ENCODE data around the gene ATAT1.
"Not testable (repeated sequence)": the region's sequence is repeated elsewhere in the genome, so short reads cannot be mapped to it uniquely, and the experiment has no call there.

GRCh38 chr6:30597315-30598144 lies 29.1 kb upstream of the ATAT1 start:
- TF ChIP-seq CTCF (IDR thresholded peaks at IDR 0.05) (peak; percentile 68 to 81 (median 79)), POLR2AphosphoS5 (IDR thresholded peaks at IDR 0.05) (peak; percentile 13)
- not testable (repeated sequence) for TF ChIP-seq POLR2A (IDR thresholded peaks at IDR 0.05)
